OCI-LY1 (cell line): ENCODE data around the gene BMPR1A.

Source experiments
- H2AFZ ChIP-seq: fragments of 200-600 bp; sonication (generic), shearing (Covaris generic); 2 replicates; pipeline ENCODE4 v1.6.0; 2014; ENCODE audit warnings: antibody characterized with exemption, mild to moderate bottlenecking, low read length
- H3F3A ChIP-seq: fragments of 200-600 bp; sonication (generic), shearing (Covaris generic); 2 replicates; pipeline ENCODE4 v1.6.0; 2014; ENCODE audit warnings: mild to moderate bottlenecking, antibody characterized with exemption, low read length, moderate library complexity; ENCODE audit not compliant: insufficient read depth
- H3K27ac ChIP-seq: fragments of 200-600 bp; sonication (generic); 2 replicates; pipeline ENCODE4 v1.5.1; 2014; ENCODE audit warnings: low read length, mixed run types, mild to moderate bottlenecking, low read depth; ENCODE audit not compliant: poor library complexity, severe bottlenecking
- H3K27me3 ChIP-seq: fragments of 200-600 bp; sonication (generic); 2 replicates; pipeline ENCODE4 v1.6.0; 2014; ENCODE audit warnings: antibody characterized with exemption, mild to moderate bottlenecking, low read length, moderate library complexity; ENCODE audit not compliant: insufficient read depth
- H3K36me3 ChIP-seq: fragments of 200-600 bp; sonication (generic); 2 replicates; pipeline ENCODE4 v1.6.1; 2014; ENCODE audit warnings: mild to moderate bottlenecking, antibody characterized with exemption, low read length, moderate library complexity, mixed read lengths; ENCODE audit not compliant: insufficient read depth
- H3K4me1 ChIP-seq: fragments of 200-600 bp; sonication (generic); 2 replicates; pipeline ENCODE4 v1.5.1; 2014; ENCODE audit warnings: mild to moderate bottlenecking, low read length, moderate library complexity; ENCODE audit not compliant: insufficient read depth, severe bottlenecking
- H3K4me2 ChIP-seq: fragments of 200-600 bp; sonication (generic), shearing (Covaris generic); 2 replicates; pipeline ENCODE4 v1.6.1; 2014; ENCODE audit warnings: low read length
- H3K4me3 ChIP-seq: fragments of 200-600 bp; sonication (generic); 2 replicates; pipeline ENCODE4 v1.5.1; 2014; ENCODE audit warnings: low read length, low read depth, mild to moderate bottlenecking, mixed read lengths; ENCODE audit not compliant: poor library complexity, severe bottlenecking
- H3K79me2 ChIP-seq: fragments of 200-600 bp; shearing (Covaris generic); 2 replicates; pipeline ENCODE4 v1.6.1; 2016; ENCODE audit warnings: mixed run types, low read length, mixed read lengths; ENCODE audit not compliant: insufficient read depth
- H3K9ac ChIP-seq: fragments of 200-600 bp; sonication (generic), shearing (Covaris generic); 2 replicates; pipeline ENCODE4 v1.6.1; 2014; ENCODE audit warnings: mild to moderate bottlenecking, low read length, mixed read lengths
- H3K9me2 ChIP-seq: fragments of 200-600 bp; sonication (generic), shearing (Covaris generic); 2 replicates; pipeline ENCODE4 v1.6.1; 2014; ENCODE audit warnings: low read depth, mild to moderate bottlenecking, low read length, mixed read lengths
- H3K9me3 ChIP-seq: fragments of 200-600 bp; shearing (Covaris generic); 2 replicates; pipeline ENCODE4 v1.6.1; 2014; ENCODE audit warnings: low read length, mixed read lengths
- H4K20me1 ChIP-seq: fragments of 200-600 bp; sonication (generic), shearing (Covaris generic); 2 replicates; pipeline ENCODE4 v1.6.0; 2016; ENCODE audit warnings: mild to moderate bottlenecking, low read length; ENCODE audit not compliant: insufficient read depth
- EZH2 ChIP-seq: fragments of 200-600 bp; sonication (generic), shearing (Covaris generic); IDR thresholded peaks from 2 replicates; pipeline ENCODE4 v1.8.0; 2017; ENCODE audit warnings: borderline replicate concordance, mixed run types, mild to moderate bottlenecking, antibody characterized with exemption, low read length, moderate library complexity, mixed read lengths
- TF ChIP-seq, protein P1 (sequence below): fragments of 200-600 bp; sonication (generic), shearing (Covaris generic); IDR thresholded peaks from 2 replicates; pipeline ENCODE4 v1.5.1; 2017; ENCODE audit warnings: mild to moderate bottlenecking, antibody characterized with exemption, low read length, moderate library complexity, mixed read lengths

Gene BMPR1A

GRCh38 chr10:86962136-86962980, 205.9 kb downstream of the BMPR1A start:
- Histone ChIP-seq H4K20me1 (no peaks in the 10 kb centered on the region), H3K9me3 (no peaks in the 10 kb centered on the region), H3K9ac (no peak overlapping the region), H2AFZ (no peak overlapping the region), H3K79me2 (no peaks in the 10 kb centered on the region), H3K4me1 (peaks cover 13% of the 10 kb centered on the region), H3K27ac (no peak overlapping the region), H3K4me2 (no peak overlapping the region), H3K27me3 (no peaks in the 10 kb centered on the region), H3K36me3 (no peaks in the 10 kb centered on the region), H3K9me2 (no peaks in the 10 kb centered on the region), H3F3A (no peaks in the 10 kb centered on the region), H3K4me3 (no peak overlapping the region)
- TF ChIP-seq EZH2: no peak
- TF ChIP-seq, protein P1, sequence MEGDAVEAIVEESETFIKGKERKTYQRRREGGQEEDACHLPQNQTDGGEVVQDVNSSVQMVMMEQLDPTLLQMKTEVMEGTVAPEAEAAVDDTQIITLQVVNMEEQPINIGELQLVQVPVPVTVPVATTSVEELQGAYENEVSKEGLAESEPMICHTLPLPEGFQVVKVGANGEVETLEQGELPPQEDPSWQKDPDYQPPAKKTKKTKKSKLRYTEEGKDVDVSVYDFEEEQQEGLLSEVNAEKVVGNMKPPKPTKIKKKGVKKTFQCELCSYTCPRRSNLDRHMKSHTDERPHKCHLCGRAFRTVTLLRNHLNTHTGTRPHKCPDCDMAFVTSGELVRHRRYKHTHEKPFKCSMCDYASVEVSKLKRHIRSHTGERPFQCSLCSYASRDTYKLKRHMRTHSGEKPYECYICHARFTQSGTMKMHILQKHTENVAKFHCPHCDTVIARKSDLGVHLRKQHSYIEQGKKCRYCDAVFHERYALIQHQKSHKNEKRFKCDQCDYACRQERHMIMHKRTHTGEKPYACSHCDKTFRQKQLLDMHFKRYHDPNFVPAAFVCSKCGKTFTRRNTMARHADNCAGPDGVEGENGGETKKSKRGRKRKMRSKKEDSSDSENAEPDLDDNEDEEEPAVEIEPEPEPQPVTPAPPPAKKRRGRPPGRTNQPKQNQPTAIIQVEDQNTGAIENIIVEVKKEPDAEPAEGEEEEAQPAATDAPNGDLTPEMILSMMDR: no peak

GRCh38 chr10:86962981-86963310, 206.5 kb downstream of the BMPR1A start:
- Histone ChIP-seq H3K9me3 (no peaks in the 10 kb centered on the region), H3K9ac (no peak overlapping the region), H3K27me3 (no peaks in the 10 kb centered on the region), H3F3A (no peaks in the 10 kb centered on the region), H4K20me1 (no peaks in the 10 kb centered on the region), H3K27ac (no peak overlapping the region), H3K4me3 (no peak overlapping the region), H3K36me3 (no peaks in the 10 kb centered on the region), H2AFZ (no peak overlapping the region), H3K9me2 (no peaks in the 10 kb centered on the region), H3K4me2 (no peak overlapping the region), H3K79me2 (no peaks in the 10 kb centered on the region), H3K4me1 (peaks cover 13% of the 10 kb centered on the region)
- TF ChIP-seq, protein P1: no peak
- no peak for TF ChIP-seq EZH2

- no peaks in the 10 kb centered on the region for H3K36me3 ChIP-seq
- TF ChIP-seq, protein P1: no peak
- TF ChIP-seq EZH2: no peak
- no peaks in the 10 kb centered on the region for H3K9me2 ChIP-seq
- H3K79me2 ChIP-seq: no peaks in the 10 kb centered on the region
- H4K20me1 ChIP-seq: no peaks in the 10 kb centered on the region
- H3K4me2 ChIP-seq: no peak overlapping the region
- no peaks in the 10 kb centered on the region for H3K27me3 ChIP-seq
- no peaks in the 10 kb centered on the region for H3F3A ChIP-seq
- peaks cover 13% of the 10 kb centered on the region for H3K4me1 ChIP-seq
- H2AFZ ChIP-seq: no peak overlapping the region
- H3K4me3 ChIP-seq: no peak overlapping the region
- H3K27ac ChIP-seq: no peak overlapping the region
- no peak overlapping the region for H3K9ac ChIP-seq
- no peaks in the 10 kb centered on the region for H3K9me3 ChIP-seq
These were observed 207.0 kb downstream of the BMPR1A start for GRCh38 chr10:86963341-86963919.
